HepG2 (cell line): ENCODE measurements around the gene RPL26. TPM values are rescaled to one million over a fixed set of nuclear protein-coding genes. Genes with fewer than 3 reads are reported as not detected.

ENCODE experiments used
- AGO2 ChIP-seq: fragments of 200-400 bp; formaldehyde crosslinking; optimal IDR thresholded peaks from 2 replicates; pipeline ENCODE3; 2017; ENCODE audit warnings: mild to moderate bottlenecking, low read depth, low read length, moderate library complexity
- EHMT2 ChIP-seq: fragments of 200-600 bp; sonication (generic); IDR thresholded peaks from 2 replicates; pipeline ENCODE4 v1.7.0; 2017; ENCODE audit warnings: antibody characterized with exemption, low read depth, low read length, borderline replicate concordance
- FOXP1 ChIP-seq, 2 experiments: fragments of 450-650 bp in 1 of 2; IDR thresholded peaks; 2 replicates each; pipeline ENCODE4 v1.6.1; 2017 to 2018; ENCODE audit warnings: antibody characterized with exemption in 1 of 2
- GATAD2A ChIP-seq: IDR thresholded peaks from 2 replicates; pipeline ENCODE4 v1.6.1; 2016
- HDAC1 ChIP-seq: sonication (generic); formaldehyde crosslinking; IDR thresholded peaks from 2 replicates; pipeline ENCODE4 v1.5.1; 2020; ENCODE audit warnings: mild to moderate bottlenecking, missing genetic modification reagents
- KLF16 ChIP-seq, 2 experiments: sonication (generic) in 1 of 2; formaldehyde crosslinking in 1 of 2; IDR thresholded peaks; 2 replicates each; pipeline versions ENCODE4 v1.6.1 to v1.8.0; 2016 to 2023; ENCODE audit warnings: missing genetic modification reagents in 2 of 2, missing compliant biosample characterization in 1 of 2
- MAZ ChIP-seq, 2 experiments: sonication (generic) in 1 of 2; formaldehyde crosslinking in 1 of 2; IDR thresholded peaks; 2 replicates each; pipeline versions ENCODE4 v1.5.0 to v1.6.1; 2012 to 2020; ENCODE audit warnings: low read depth in 2 of 2, mild to moderate bottlenecking in 2 of 2, borderline replicate concordance in 1 of 2, improper control_type of control experiment in 1 of 2, low read length in 1 of 2, missing genetic modification reagents in 1 of 2, moderate library complexity in 1 of 2
- NAIF1 ChIP-seq: sonication (generic); formaldehyde crosslinking; IDR thresholded peaks from 2 replicates; pipeline ENCODE4 v1.5.0; 2020; ENCODE audit warnings: mild to moderate bottlenecking, missing genetic modification reagents, borderline replicate concordance
- RFX5 ChIP-seq: IDR thresholded peaks from 2 replicates; pipeline ENCODE4 v1.6.1; 2011; ENCODE audit warnings: low read depth, low read length, improper control_type of control experiment
- SRSF9 ChIP-seq: fragments of 200-400 bp; formaldehyde crosslinking; IDR thresholded peaks from 2 replicates; pipeline ENCODE4 v1.6.1; 2018; ENCODE audit warnings: borderline replicate concordance, mild to moderate bottlenecking, low read depth, low read length; ENCODE audit not compliant: insufficient read depth, poor library complexity, severe bottlenecking
- STAG1 ChIP-seq: sonication (generic); formaldehyde crosslinking; IDR thresholded peaks from 2 replicates; pipeline ENCODE4 v1.4.0; 2020; ENCODE audit warnings: missing genetic modification reagents
- ZNF33A ChIP-seq: sonication (generic); formaldehyde crosslinking; IDR thresholded peaks from 2 replicates; pipeline ENCODE4 v1.5.1; 2020; ENCODE audit warnings: missing genetic modification reagents, mild to moderate bottlenecking, moderate library complexity, borderline replicate concordance
- ZNF780A ChIP-seq: sonication (generic); formaldehyde crosslinking; IDR thresholded peaks from 2 replicates; pipeline ENCODE4 v1.8.0; 2022; ENCODE audit warnings: mild to moderate bottlenecking, missing genetic modification reagents, moderate library complexity
- polyA plus RNA-seq, 8 experiments: library from polyadenylated mRNA; depleted of rRNA in 3 of 8; stranded (reverse) in 7 of 8; unstranded in 1 of 8; fragments of >200 nt; fragmentation: Illumina TruSeq in 4 of 8; extraction: Trizol in 4 of 8; gene quantifications; 2 replicates each; pipeline versions ENCODE4 v1.2.1 to v1.2.3, GENCODE V29; 2011 to 2016; ENCODE audit warnings: low read depth in 4 of 8, missing spikeins in 1 of 8, mixed read lengths in 1 of 8; ENCODE audit not compliant: insufficient read depth in 1 of 8
- total RNA-seq, 5 experiments: library from RNA; depleted of rRNA; stranded (reverse); fragments of >200 nt; fragmentation: Illumina TruSeq; extraction: Trizol; gene quantifications; 2 replicates each; pipeline ENCODE4 v1.2.3, GENCODE V29; 2016; ENCODE audit warnings: low read depth in 1 of 5
- TF ChIP-seq, protein P1 (sequence below): sonication (generic); formaldehyde crosslinking; IDR thresholded peaks from 2 replicates; pipeline ENCODE4 v1.8.0; 2022; ENCODE audit warnings: missing genetic modification reagents, mild to moderate bottlenecking, moderate library complexity, borderline replicate concordance
- TF ChIP-seq, protein P2 (sequence below): sonication (generic); formaldehyde crosslinking; IDR thresholded peaks from 2 replicates; pipeline ENCODE4 v1.4.0; 2020; ENCODE audit warnings: missing genetic modification reagents, borderline replicate concordance
- TF ChIP-seq, protein P3 (sequence below), 2 experiments: sonication (generic) in 1 of 2; formaldehyde crosslinking in 1 of 2; IDR thresholded peaks; 2 replicates each; pipeline versions ENCODE4 v1.4.0 to v1.6.1; 2016 to 2020; ENCODE audit warnings: borderline replicate concordance in 1 of 2, low read depth in 1 of 2, mild to moderate bottlenecking in 1 of 2, missing genetic modification reagents in 1 of 2
- TF ChIP-seq, protein P4 (sequence below): IDR thresholded peaks from 2 replicates; pipeline ENCODE4 v1.6.1; 2016; ENCODE audit warnings: mild to moderate bottlenecking, missing biosample characterization, missing genetic modification reagents

The RPL26 gene
- total and polyA plus RNA-seq, 2 of the 13 experiments (the other 11 are each of a cell fraction or from before 2014, with no cell fraction given), result 2,817 to 3,529 TPM

DNA sequence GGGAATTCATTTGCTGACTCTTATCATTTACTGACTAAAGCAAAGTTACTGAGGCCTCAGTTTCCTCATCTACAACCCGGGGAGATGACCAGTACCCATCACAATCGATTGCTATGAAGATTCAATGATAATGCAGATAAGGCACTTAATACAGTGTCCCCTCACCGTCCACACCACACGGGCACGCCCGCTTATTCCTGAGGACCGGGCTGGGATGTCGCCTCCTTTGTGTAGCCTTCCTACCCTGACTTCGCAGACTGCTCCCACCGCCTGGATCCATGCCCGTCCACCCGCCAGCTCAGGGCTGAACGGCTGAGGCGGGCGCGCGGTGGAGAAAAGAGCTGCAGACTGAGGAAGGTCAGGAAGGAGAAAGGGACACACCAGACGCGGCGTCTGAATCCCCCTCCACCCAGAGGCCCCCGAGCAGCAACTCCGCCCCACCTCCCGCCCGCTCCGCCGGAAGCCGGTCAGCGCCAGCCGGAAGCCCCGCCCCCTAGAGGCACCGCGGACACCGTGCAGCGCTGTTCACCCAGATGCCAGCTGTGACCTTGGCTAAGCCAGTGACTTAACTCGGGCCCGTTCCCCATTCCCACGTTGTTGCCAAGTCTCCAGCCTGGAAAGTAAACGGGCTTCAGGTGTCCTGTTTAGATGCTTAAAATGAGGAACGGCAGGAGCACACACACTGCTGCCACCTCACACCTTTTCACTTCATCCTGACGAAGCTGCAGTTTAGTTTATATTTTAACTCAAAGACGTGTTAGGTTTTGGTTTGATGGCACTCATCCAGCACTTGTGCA lies 6.5 kb downstream of the RPL26 start, which contains the start of gene KRABD2 (continued):
- no peak for TF ChIP-seq ZNF33A (CRISPR knock-in tag)
- TF ChIP-seq HDAC1 (CRISPR knock-in tag), result peak; percentile 63
- TF ChIP-seq, protein P1, sequence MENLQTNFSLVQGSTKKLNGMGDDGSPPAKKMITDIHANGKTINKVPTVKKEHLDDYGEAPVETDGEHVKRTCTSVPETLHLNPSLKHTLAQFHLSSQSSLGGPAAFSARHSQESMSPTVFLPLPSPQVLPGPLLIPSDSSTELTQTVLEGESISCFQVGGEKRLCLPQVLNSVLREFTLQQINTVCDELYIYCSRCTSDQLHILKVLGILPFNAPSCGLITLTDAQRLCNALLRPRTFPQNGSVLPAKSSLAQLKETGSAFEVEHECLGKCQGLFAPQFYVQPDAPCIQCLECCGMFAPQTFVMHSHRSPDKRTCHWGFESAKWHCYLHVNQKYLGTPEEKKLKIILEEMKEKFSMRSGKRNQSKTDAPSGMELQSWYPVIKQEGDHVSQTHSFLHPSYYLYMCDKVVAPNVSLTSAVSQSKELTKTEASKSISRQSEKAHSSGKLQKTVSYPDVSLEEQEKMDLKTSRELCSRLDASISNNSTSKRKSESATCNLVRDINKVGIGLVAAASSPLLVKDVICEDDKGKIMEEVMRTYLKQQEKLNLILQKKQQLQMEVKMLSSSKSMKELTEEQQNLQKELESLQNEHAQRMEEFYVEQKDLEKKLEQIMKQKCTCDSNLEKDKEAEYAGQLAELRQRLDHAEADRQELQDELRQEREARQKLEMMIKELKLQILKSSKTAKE (CRISPR knock-in tag), result peak; percentile 14; the same call in 1 of the 2 replicates
- no peak for TF ChIP-seq FOXP1 (IDR thresholded peaks at IDR 0.05)
- TF ChIP-seq FOXP1 (CRISPR knock-in tag; IDR thresholded peaks at IDR 0.05), result peak; percentile 15; the same call in 1 of the 2 replicates
- TF ChIP-seq STAG1 (CRISPR knock-in tag), result no peak; the same call in 1 of the 2 replicates
- TF ChIP-seq KLF16 (CRISPR knock-in tag; IDR thresholded peaks at IDR 0.05), result peak in 1 of 2 experiments; percentile 81; a peak in 2 of 4 replicates
- TF ChIP-seq AGO2, result peak; percentile 99
- peak; percentile 54; the same call in 1 of the 2 replicates for TF ChIP-seq NAIF1 (CRISPR knock-in tag)
- TF ChIP-seq MAZ (IDR thresholded peaks at IDR 0.05; ENCODE audit: borderline replicate concordance, low read depth, low read length), result peak; percentile 86; the same call in 1 of the 2 replicates
- TF ChIP-seq MAZ (CRISPR knock-in tag; IDR thresholded peaks at IDR 0.05; ENCODE audit: low read depth), result peak; percentile 66
- TF ChIP-seq, protein P2, sequence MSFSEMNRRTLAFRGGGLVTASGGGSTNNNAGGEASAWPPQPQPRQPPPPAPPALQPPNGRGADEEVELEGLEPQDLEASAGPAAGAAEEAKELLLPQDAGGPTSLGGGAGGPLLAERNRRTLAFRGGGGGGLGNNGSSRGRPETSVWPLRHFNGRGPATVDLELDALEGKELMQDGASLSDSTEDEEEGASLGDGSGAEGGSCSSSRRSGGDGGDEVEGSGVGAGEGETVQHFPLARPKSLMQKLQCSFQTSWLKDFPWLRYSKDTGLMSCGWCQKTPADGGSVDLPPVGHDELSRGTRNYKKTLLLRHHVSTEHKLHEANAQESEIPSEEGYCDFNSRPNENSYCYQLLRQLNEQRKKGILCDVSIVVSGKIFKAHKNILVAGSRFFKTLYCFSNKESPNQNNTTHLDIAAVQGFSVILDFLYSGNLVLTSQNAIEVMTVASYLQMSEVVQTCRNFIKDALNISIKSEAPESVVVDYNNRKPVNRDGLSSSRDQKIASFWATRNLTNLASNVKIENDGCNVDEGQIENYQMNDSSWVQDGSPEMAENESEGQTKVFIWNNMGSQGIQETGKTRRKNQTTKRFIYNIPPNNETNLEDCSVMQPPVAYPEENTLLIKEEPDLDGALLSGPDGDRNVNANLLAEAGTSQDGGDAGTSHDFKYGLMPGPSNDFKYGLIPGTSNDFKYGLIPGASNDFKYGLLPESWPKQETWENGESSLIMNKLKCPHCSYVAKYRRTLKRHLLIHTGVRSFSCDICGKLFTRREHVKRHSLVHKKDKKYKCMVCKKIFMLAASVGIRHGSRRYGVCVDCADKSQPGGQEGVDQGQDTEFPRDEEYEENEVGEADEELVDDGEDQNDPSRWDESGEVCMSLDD (CRISPR knock-in tag), result peak; percentile 68; the same call in 1 of the 2 replicates
- no peak for TF ChIP-seq EHMT2
- TF ChIP-seq GATAD2A (CRISPR knock-in tag), result peak; percentile 71
- TF ChIP-seq RFX5, result peak; percentile 24; the same call in 1 of the 2 replicates
- TF ChIP-seq ZNF780A (CRISPR knock-in tag), result no peak
- TF ChIP-seq, protein P3, sequence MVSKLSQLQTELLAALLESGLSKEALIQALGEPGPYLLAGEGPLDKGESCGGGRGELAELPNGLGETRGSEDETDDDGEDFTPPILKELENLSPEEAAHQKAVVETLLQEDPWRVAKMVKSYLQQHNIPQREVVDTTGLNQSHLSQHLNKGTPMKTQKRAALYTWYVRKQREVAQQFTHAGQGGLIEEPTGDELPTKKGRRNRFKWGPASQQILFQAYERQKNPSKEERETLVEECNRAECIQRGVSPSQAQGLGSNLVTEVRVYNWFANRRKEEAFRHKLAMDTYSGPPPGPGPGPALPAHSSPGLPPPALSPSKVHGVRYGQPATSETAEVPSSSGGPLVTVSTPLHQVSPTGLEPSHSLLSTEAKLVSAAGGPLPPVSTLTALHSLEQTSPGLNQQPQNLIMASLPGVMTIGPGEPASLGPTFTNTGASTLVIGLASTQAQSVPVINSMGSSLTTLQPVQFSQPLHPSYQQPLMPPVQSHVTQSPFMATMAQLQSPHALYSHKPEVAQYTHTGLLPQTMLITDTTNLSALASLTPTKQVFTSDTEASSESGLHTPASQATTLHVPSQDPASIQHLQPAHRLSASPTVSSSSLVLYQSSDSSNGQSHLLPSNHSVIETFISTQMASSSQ (IDR thresholded peaks at IDR 0.05; ENCODE audit: low read depth), result no peak
- TF ChIP-seq, protein P3 (CRISPR knock-in tag; IDR thresholded peaks at IDR 0.05; ENCODE audit: borderline replicate concordance), result 0 out of 2 replicates have a peak, but pooled peaks have one; percentile 22
- no peak for TF ChIP-seq SRSF9
- TF ChIP-seq, protein P4, sequence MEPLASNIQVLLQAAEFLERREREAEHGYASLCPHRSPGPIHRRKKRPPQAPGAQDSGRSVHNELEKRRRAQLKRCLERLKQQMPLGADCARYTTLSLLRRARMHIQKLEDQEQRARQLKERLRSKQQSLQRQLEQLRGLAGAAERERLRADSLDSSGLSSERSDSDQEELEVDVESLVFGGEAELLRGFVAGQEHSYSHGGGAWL (CRISPR knock-in tag), result peak; percentile 78
